Activated CD8-positive, alpha-beta memory T cell treated with anti-CD3 and anti-CD28 coated beads, Interleukin-2, amount 50 U/mL, for 24 hours (primary cell): ENCODE measurements around the gene VPS25.
"Not testable (repeated sequence)": the region's sequence is repeated elsewhere in the genome, so short reads cannot be mapped to it uniquely, and the experiment has no call there.

Experiments used
- DNase-seq: peaks from one replicate; pipeline ENCODE4 v3.0.0-alpha.2; 2020; ENCODE audit errors: extremely low read depth

VPS25 gene

DNA sequence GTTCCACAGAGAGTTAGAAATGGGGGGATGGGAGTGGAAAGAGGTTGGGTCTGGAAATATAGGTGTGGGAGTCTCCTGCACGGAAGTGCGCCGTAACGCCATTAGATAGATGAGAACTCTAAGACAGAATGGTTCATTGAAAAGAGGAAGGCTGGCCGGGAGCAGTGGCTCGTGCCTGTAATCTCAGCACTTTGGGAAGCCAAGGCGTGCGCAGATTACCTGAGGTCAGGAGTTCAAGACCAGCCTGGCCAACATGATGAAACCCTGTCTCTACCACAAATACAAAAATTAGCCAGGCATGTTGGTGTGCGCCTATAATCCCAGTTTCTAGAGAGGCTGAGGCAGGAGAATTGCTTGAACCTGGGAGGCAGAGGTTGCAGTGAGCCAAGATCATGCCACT, 5.2 kb upstream of the VPS25 start:
- DNase-seq, result not testable (repeated sequence)

DNA sequence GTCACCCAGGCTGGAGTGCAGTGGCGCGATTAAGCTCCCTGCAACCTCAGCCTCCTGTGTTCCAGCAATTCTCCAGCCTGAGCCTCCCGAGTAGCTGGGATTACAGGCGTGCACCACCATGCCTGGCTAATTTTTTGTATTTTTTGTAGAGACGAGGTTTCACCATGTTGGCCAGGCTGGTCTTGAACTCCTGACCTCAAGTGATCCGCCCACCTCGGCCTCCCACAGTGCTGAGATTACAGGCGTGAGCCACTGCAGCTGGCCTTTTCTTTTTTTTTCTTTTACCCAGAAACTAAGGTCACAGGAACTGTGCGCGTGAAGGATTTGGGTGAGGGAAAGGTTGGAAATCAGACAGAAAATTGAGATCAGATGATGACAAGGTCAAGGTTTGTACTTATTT, 3.3 kb upstream of the VPS25 start:
- not testable (repeated sequence) for DNase-seq

DNA sequence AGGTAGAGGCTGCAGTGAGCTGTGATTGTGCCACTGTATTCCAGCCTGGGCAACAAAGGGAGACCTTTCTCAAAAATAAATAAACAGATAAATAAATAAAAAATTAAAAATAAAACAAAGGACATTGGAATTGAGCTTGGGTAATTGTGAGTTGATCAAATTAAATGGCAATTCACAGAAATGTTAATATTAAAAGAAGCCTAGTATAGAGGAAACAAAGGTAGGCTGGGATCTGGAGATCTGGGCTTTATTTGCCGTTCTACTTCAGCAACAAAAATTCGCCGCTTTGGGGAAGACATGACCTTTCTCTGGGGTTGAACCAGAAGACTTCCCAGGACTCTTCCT, 332 bp upstream of the VPS25 start:
- DNase-seq, result no peak

DNA sequence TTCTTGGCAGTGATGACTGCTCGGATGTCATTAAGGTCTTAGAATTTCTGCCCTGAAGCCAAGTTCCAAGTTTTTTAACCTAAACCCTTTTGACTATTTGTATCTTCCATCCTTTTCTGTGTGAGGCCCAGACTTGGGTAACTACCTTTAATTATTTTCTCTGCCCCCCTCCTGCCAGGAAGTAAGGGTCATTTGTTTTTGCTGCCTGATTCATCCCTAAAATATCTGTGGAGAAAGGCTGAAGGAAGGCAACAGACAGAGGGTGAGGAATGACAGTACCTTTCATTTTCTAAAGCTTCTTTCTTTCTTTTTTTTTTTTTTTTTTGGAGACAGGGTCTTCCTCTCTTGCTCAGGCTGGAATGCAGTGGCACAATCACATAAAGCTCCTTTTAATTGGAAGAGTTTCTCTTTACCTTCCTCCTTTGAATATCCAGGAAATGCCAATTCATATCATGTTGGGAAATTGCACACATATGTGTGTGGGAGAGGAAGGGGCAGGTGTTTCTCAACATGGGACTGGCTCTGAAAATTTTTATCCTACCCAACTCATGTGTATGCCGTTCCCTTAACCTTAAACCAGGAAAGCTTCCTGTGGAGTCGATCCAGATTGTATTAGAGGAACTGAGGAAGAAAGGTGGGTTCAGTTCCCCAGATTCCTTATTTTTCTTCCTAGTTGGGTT, 957 bp downstream of the VPS25 start:
- DNase-seq, result no peak

DNA sequence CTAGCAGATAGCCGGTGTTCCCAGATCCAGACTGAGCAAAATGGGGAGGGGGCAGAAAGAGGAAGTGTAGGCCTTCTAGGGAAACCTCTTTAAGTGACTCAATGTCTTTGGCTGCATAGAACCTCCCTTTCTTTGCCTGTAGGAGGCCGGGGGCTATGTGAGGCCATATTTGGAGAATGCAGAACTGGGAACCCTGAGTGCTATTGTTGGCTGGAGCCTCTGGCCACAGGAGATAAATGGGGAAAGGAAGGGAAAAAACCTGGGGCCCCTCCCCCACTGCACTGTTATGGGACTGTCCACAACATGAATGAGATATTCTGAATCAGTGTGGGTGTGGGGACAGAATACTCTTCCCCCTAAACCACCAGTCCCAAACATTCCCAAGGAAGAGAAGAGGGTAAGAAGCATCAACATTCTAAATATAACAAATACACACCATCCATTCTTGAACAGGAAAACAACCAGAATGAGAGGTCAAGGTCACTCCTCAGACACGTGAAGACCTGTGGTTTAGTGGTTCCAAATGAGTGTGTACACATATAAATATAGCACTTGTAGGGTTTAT, 2.4 kb downstream of the VPS25 start:
- no peak for DNase-seq

DNA sequence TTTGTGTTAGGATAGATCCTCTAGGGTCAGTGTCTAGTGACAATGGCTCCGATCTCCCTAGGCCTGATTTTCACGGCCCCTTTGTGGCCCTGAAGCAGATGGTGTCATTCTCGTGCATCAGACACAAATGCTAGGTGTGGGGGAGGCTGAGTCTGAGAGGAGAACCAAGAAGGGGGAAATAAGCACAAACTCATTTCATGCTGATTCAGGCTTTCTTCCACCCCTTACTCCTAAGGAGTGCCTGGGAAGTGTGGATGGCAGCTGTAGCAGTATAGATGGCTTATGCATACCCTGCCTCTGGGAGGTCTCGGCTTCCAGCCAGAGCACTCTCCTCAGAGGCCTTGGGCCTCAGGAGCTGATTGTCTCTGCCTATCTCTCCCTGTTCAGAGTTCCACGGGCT, 5.3 kb downstream of the VPS25 start:
- DNase-seq, result no peak

DNA sequence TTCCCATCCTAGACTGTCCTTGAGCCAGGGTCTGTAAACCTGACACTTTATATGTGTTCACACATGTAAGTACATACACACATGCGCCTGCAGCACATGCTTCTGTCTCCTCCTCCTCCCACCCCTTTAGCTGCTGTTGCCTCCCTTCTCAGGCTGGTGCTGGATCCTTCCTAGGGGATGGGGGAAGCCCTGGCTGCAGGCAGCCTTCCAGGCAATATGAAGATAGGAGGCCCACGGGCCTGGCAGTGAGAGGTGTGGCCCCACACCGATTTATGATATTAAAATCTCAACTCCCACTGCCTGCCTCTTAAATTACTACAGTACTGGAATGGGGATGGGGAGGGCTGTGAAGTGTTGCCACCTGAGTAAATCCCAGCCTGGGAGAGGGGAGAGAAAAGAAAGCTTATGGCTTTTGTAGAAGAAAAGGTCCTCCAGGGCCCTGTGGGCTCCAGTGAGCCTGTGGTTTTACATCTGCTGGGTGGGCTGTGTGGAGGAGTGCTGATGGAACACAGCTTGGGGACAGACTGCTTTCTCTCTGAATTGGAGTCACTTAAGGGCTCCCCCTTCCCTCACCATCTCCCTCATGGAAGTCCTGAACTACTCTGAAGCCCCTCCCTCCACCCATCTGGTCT, 6.2 kb downstream of the VPS25 start:
- DNase-seq, result no peak

DNA sequence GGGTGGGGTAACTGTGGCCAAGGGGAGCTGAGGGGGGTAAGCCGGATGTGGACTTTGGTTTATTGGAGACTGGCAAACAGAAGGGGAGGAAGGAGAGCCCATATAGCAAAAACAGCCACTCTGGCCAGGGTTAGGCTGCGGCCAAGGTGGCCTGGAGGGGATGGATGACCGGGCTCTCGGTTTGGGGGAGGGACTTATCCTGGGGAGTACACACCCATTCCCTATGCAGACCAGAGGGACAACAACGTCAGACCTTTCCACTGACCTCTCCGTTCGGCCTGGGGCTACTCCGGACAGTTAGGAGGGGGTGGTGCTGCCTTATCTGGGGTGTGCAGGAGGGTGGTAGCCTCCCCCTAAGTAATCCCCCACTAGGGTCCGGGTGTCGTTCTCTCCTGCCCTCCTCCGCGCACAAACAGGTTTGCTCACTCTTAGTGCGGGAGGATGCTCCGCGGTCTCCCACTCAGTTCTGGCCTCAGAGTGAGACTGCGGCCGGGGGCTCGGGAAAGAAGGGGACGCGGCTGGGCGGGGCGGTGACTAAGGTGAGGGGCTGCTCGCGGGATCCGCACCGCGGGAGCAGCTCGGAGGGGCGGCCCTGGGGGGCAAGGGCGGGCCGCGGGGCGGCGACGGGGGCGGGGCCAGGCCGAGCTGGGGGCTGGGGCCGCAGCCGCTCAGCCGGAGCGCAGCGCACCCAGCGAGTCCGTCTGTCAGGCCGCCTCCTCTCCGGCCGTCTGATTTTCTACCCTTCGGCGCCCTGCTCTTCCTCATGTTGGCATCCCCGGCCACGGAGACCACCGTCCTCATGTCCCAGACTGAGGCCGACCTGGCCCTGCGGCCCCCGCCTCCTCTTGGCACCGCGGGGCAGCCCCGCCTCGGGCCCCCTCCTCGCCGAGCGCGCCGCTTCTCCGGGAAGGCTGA, 6.9 kb downstream of the VPS25 start, which contains the start of gene WNK4:
WNK4 (plus strand) TSS at position 675 of the 915 bp plus-strand sequence; CDS start at position 764, 89 bp downstream.
- DNase-seq, result no peak

DNA sequence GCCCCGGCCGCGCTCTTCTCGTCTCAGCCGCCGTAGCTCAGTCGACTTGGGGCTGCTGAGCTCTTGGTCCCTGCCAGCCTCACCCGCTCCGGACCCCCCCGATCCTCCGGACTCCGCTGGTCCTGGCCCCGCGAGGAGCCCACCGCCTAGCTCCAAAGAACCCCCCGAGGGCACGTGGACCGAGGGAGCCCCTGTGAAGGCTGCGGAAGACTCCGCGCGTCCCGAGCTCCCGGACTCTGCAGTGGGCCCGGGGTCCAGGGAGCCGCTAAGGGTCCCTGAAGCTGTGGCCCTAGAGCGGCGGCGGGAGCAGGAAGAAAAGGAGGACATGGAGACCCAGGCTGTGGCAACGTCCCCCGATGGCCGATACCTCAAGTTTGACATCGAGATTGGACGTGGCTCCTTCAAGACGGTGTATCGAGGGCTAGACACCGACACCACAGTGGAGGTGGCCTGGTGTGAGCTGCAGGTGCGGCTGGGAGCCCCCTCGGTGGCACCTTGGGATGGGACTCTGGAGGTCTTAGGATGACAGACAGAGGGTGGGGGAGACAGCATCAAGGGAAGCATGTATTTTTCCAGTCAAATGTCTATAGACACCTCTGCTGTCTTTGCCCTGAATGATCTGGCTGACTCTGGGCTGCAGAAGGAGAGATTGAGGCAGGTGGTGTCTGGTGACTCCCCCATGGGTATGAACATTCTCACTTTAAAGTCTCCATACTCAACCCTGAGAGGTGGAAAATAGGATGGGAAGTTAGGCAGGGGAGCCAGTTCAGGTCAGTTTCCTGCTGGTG, 7.8 kb downstream of the VPS25 start:
- no peak for DNase-seq

DNA sequence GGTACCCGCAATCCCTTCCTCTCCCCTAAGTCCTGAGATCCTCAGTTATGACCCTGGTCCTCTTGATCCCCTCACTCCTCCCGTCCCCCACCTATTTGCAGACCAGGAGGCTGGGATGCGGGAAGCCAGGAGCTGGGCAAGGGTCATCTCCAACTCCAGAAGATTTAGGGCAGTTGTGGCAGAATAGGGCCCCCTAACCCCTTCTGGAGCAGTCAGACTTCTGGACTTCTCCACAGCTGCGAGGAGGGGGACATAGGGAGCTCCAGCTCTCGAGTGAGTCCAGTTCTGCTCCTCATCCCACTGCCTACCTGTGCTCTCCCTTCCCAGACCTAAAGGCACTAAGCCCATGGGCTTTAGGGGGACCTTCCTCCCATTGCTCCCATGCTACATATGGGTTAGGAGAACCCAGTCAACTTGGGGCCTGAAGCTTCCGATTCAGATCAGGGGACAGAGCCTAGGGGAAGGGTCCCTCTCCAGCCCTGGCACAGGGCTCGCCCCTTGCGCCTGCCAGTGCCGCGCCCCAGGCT, 8.5 kb downstream of the VPS25 start:
- no peak for DNase-seq

DNA sequence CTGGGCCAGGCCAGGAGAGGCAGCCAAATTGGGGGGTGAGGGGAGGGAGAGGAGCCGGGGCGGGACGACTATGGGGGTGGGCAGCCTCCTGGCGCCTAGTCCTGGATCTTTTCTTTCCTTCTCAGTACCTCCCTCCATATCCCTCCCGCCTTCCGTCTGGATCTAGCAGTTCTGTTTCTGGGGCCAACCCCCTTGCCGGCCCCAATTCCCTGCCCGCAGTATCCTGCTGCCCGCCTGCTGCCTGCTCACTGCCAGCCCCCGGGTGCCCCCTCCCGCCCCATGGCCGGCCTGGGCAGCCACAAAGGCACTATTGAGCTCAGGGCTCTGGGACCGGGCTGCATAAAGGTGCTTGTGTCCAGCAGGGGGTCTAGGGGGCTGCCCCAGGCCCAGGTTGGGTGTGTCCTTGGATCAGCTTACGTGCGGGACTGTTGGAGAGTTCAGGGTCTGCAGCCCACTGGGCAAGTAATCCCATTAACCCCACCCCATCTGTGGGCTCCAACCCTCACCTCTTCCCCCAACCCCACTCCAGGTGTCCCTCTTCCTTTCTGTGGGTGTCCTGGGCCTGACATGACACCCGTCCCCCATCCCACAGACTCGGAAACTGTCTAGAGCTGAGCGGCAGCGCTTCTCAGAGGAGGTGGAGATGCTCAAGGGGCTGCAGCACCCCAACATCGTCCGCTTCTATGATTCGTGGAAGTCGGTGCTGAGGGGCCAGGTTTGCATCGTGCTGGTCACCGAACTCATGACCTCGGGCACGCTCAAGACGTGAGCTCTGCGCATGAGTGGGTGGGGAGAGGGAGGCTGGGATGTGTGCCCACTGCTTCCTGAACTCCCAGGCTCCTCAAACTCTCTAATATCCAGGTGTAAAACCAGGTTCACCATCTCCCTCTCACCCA, 9.2 kb downstream of the VPS25 start:
- no peak for DNase-seq

DNA sequence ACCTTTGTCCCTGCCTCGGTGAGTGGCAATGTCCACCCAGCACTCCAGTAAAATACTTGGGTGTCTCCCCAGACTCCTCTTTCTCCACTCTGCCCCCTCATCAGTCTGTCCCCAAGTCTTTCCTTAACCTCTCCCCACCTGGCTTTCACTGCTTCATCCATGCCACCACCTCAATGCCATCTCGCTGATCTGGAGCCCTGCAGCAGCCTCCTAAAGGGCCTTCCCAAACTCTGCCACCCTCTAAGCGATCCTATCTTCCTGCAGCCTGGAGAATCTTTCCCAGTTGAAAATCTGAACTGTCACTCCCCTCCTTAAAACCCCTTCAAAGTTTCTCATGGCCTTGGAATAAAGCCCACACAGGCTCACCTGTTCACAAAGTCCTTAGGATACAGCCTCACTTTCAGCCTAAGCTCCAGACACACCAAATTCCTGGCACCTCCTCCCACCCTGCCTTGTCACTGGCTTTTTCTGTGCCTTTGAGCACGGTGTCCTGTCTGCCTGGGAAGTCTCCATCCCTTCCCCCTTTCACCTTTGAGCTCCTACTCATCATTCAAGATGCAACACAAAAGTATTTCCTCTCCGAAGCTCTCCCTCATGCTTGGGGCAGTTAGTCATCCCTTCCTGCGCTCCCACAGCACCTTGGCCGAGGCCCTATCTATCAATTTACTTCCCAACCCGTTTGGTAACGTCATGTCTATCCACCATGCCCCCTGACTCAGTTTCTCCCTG, 10.0 kb downstream of the VPS25 start:
- DNase-seq, result no peak

DNA sequence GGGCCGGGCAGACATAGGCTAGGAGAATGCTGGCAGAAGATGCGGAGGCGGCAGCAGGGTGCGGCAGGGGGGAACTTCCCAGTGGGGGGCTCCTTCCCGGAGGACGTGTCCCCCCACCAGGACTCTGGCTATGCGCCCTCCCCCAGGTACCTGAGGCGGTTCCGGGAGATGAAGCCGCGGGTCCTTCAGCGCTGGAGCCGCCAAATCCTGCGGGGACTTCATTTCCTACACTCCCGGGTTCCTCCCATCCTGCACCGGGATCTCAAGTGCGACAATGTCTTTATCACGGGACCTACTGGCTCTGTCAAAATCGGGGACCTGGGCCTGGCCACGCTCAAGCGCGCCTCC, 10.5 kb downstream of the VPS25 start:
- DNase-seq, result no peak

DNA sequence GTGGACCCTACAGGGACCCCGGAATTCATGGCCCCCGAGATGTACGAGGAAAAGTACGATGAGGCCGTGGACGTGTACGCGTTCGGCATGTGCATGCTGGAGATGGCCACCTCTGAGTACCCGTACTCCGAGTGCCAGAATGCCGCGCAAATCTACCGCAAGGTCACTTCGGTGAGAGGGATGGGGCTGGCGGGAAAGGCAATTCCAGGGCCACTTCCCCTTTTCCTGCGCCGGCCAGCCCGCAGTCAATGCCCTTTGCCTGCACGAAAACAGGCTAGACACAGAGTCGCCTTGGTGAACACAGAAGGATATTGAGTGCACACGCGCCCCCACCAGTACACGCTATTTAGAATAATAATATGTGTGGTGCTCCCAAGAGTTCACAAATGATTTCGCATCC, 11.2 kb downstream of the VPS25 start:
- no peak for DNase-seq

DNA sequence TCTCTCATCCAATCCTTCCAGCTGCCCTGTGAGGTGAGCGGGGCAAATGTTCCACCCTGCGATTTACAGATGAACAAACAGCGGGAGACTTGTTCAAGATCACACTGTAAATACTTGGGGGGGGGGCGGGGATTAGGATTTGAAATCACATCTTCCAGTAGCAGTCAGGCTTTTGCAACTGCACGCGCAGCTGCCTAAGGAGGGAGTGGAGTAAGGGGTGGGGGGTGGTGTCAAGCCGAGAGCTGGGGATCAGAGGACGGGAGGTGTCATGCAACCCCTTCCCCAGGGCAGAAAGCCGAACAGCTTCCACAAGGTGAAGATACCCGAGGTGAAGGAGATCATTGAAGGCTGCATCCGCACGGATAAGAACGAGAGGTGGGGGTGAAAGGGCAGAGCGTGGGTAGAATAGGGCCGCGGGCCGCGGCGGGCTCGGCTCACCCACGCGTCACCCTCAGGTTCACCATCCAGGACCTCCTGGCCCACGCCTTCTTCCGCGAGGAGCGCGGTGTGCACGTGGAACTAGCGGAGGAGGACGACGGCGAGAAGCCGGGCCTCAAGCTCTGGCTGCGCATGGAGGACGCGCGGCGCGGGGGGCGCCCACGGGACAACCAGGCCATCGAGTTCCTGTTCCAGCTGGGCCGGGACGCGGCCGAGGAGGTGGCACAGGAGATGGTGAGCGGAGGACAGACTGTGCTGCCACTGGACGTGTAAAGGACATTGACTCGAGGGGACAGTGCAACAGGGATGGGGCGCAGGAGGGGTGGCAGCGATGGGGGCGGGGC, 11.8 kb downstream of the VPS25 start:
- DNase-seq, result no peak

DNA sequence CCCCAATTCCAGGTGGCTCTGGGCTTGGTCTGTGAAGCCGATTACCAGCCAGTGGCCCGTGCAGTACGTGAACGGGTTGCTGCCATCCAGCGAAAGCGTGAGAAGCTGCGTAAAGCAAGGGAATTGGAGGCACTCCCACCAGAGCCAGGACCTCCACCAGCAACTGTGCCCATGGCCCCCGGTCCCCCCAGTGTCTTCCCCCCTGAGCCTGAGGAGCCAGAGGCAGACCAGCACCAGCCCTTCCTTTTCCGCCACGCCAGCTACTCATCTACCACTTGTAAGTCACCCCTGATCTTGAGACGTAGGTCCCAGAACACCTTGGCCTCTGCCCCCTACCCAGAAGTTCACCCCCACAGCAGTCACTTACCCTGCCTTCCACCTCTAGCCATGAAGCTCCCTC, 14.0 kb downstream of the VPS25 start:
- DNase-seq, result no peak

DNA sequence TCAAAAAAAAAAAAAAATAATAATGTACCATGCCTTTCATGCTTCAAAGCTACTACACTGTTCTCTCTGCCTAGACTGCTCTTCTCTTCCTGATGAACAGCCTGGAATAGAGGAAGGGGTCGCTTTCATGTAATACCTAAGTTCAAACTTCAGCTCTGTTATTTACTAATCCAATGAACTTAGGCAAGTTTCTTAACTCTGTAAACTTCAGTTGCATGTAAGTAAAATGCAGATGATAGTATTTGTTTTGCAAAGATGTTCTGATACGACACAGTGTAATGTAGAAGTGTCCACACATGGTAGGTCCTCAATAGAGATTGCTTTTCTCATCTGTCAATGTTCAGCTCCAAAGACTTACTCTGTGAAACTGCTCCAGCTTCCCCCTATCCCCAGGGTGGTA, 18.7 kb downstream of the VPS25 start:
- DNase-seq, result no peak

DNA sequence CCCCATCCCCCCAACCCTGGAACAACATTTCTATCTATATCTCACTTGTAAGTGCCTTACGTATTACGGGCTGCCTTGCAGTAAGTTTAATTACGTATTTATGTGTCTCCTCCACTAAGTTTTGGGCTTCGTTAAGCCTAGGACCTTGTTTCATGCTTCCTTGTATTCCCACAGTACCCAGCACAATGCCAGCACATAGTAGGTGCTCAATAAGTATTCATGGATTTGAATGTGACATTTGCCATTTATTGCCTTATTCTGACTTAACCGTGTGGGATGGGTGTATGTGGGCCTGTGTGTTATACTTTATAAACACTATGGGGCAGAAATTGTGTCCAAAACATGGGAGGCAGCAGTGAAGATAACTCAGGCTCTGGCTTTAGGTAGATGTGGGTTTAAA, 19.3 kb downstream of the VPS25 start:
- no peak for DNase-seq

DNA sequence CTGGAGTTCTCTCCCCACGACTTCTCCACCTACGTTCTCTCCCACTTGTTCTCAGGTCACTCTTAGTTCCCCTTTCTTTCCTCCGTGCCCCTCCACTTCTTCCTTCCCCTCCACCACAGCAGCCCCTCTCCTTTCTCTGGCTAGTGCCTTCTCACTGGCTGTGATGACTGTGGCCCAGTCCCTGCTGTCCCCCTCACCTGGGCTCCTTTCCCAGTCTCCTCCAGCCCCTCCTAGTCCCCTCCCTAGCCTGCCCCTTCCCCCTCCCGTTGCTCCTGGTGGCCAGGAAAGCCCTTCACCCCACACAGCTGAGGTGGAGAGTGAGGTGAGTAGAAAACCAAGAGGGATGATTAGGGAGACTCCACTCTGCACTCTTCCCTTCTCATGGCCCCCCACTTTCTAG, 21.8 kb downstream of the VPS25 start:
- no peak for DNase-seq
